Choroid plexus epithelial cell (primary cell): ENCODE data around the gene LPAR3.
"Not testable (repeated sequence)": the region's sequence is repeated elsewhere in the genome, so short reads cannot be mapped to it uniquely, and the experiment has no call there.

ENCODE experiments used
- DNase-seq: peaks from one replicate; pipeline ENCODE4 v3.0.0-alpha.2; 2010; ENCODE audit warnings: low read depth
- H3K4me3 ChIP-seq: 2 replicates; pipeline ENCODE4 v1.5.1; 2011; ENCODE audit warnings: low read depth, mild to moderate bottlenecking, control low read depth, low read length, moderate library complexity
- CTCF ChIP-seq: conservative IDR thresholded peaks from 2 replicates; pipeline ENCODE4 v1.5.1; 2011; ENCODE audit warnings: low read depth, mild to moderate bottlenecking, control low read depth, inconsistent platforms, low read length, moderate library complexity

The LPAR3 gene

DNA sequence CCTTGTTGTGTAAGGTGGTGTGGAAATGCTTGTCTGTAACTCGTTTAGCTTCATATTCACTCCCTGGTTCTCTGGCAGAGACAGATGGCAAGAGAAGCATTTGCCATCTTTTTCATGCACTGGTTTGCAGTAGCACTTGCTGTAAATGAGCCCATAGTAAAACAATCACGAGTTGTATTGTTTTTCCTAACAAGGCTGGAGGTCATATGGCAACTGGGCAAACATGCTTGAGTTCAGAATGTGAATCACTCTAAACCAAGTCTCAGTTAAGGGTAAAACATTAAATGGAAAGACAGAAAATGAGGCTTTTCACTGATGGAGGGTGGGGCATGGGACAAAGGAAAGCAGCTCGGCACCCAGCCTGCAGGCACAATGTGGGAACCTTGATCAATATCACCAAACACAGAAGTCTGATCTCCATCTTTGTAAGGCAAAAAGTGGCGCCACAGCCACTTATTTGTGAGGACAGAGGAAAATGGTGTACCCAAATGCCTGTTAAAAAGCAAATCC, 26.5 kb upstream of the LPAR3 start:
- no peak for TF ChIP-seq CTCF
- H3K4me3 ChIP-seq = no peak overlapping the region
- DNase-seq = no peak

DNA sequence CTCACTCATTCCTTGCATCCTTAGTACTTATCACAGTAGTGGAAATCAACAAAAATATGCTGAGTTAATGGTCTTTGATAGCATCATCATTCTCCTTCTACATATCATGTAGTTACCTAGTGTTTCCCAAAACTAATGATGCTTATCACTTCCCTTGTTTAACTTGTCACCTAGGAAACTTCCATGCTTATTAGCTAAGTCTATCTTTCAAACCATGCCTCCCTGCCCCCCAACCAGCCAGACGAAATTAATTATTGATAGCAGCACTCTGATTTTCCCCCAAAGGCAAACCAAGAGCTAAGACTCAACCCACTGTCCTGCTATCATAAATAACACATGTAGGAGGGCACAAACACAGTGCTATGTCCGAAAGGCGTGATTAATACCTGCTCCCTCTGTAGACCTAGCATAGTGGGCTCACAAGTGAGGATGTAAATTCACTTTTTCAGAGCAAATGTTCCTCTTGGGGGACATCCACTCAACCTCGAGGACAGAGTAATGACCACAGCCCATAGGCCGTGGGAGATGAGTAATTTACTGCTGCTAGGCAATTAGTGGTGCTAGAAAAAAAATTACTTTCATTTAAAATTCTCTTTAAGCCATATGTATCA, 25.8 kb upstream of the LPAR3 start:
- H3K4me3 ChIP-seq = no peak overlapping the region
- TF ChIP-seq CTCF = no peak
- DNase-seq = no peak

GRCh38 chr1:84916897-84917296, 23.9 kb upstream of the LPAR3 start:
- no peak for TF ChIP-seq CTCF
- H3K4me3 ChIP-seq = no peak overlapping the region

DNA sequence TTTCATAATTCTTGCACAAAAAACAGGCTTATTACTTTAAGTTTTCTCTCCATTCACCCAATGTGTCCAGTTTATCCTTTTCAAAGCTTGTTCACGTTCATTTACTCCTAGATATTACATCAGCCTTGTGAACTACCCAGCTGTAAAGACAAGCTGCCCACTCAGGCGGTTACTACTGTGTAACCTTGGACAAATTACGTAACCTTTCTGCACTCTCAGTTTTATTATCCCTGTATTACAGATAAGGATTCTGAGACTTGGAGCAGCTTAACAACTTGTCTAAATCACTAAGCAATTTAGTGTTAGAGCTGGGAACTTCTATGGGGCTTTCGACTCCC, 20.5 kb upstream of the LPAR3 start:
- H3K4me3 ChIP-seq = no peak overlapping the region
- no peak for TF ChIP-seq CTCF
- peak; percentile 42 for DNase-seq

More at GRCh38 chr1:84916897-84917296, 23.9 kb upstream of the LPAR3 start:
- DNase-seq = no peak

DNA sequence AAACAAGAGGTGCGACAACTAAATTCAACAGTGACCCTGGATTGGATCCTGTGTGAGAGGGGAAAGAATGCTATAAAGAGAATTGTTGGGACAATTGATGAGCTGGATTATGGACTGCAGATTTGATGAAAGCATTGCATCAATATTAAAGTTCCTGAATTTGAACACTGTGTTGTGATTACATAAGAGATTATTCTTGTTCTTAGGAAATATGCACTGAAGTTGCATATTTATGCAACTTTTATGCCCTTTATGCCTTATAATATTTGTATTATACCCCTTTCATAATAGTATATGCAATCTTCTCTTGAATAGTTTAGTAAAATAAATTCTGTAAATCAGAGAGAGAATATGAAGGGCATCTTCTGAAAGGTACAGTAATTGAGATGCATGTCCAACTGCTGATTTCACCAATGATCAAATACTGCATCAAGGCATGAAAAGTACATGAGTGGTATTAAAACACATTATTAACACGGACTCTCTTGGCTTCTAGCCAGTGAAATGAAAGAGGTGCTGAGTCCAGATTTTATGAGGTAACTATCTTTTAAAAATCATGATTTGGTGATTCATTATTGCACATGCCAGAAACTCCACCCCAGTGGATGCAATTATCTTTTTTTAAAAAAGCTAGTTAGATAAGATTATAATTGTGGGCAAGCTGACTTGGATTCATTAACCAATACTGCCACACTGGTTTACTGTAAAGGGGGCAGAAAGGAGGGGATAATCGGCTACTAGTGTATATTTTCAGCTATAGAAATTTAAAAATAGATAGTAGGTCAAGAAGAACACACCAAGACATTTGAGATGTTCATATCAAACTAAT, 19.9 kb upstream of the LPAR3 start:
- no peak overlapping the region for H3K4me3 ChIP-seq
- no peak for TF ChIP-seq CTCF
- no peak for DNase-seq

DNA sequence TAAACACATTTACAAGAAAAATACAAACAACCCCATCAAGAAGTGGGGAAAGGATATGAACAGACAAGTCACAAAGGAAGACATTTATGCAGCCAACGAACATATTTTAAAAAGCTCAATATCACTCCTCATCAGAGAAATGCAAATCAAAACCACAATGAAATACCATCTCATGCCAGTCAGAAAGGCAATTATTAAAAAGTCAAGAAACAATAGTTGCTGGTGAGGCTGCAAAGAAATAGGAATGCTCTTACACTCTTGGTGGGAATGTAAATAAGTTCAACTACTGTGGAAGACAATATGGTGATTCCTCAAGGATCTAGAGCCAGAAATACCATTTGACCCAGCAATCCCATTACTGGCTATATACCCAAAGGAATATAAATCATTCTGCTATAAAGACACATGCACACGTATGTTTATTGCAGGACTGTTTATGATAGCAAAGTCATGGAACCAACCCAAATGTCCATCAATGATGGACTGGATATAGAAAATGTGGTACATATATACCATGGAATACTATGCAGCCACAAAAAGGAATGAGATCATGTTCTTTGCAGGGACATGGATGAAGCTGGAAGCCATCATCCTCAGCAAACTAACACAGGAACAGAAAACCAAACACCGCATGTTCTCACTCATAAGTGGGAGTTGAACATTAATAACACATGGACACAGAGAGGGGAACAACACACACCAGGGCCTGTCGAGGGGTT, 15.9 kb upstream of the LPAR3 start:
- H3K4me3 ChIP-seq, DNase-seq: not testable (repeated sequence)

- no peak overlapping the region for H3K4me3 ChIP-seq
Measured at GRCh38 chr1:84907095-84907827, 14.3 kb upstream of the LPAR3 start.

DNA sequence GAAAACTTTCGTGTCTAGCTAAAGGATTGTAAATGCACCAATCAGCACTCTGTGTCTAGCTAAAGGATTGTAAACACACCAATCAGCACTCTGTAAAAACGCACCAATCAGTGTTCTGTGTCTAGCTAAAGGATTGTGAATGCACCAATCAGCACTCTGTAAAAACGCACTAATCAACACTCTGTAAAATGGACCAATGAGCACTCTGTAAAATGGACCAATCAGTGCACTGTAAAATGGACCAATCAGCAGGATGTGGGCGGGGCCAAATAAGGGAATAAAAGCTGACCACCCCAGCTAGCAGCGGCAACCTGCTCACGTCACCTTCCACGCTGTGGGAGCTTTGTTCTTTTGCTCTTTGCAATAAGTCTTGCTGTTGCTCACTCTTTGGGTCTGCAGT, 9.7 kb upstream of the LPAR3 start:
- not testable (repeated sequence) for H3K4me3 ChIP-seq, DNase-seq

More at GRCh38 chr1:84907095-84907827, 14.3 kb upstream of the LPAR3 start:
- TF ChIP-seq CTCF = no peak
- peak; percentile 68 for DNase-seq
